HCT116 (cell line): ENCODE results near the gene CHST3. TPM values are rescaled to one million over a fixed set of nuclear protein-coding genes. Genes with fewer than 3 reads are reported as not detected.

ENCODE experiments used
- ATAC-seq: fragments of 200-7000 bp; cut with Tn5 transposase; 2 replicates; pipeline ENCODE4 v1.9.1; 2020; ENCODE audit warnings: mild to moderate bottlenecking, moderate library complexity
- BruUV-seq: library from RNA; stranded (reverse); fragments of 400-500 nt; replicated peaks from 2 replicates; lab custom pipeline; 2021; lab: Mats Ljungman, UMichigan
- CTCF ChIA-PET: fragments of 300-600 bp; sonication (Branson Sonifier 250); formaldehyde crosslinking; loops from one replicate; lab custom pipeline; 2021; ENCODE audit warnings: antibody characterized with exemption; lab: Charles Lee
- POLR2A ChIA-PET: fragments of 300-600, 350-600 bp; sonication (Branson Sonifier 250); formaldehyde crosslinking; loops from one replicate; lab custom pipeline; 2021; ENCODE audit warnings: antibody characterized with exemption; lab: Charles Lee
- RAD21 ChIA-PET, 2 experiments: fragments of 300-600 bp; sonication (Branson Sonifier 250); formaldehyde crosslinking; loops; one replicate each; lab custom pipeline; 2023; ENCODE audit warnings: low total read pairs in 2 of 2; ENCODE audit not compliant: uncharacterized antibody in 2 of 2, unreplicated experiment in 2 of 2, low non-redundant PET in 1 of 2; lab: Charles Lee
- DNase-seq: peaks from one replicate; pipeline ENCODE4 v3.0.0-alpha.2; 2010; ENCODE audit warnings: low read depth, low spot score
- H2AFZ ChIP-seq: fragments of 200-600 bp; shearing (Covaris generic), sonication (generic); 2 replicates; pipeline ENCODE4 v1.6.1; 2017; ENCODE audit warnings: low read depth, mixed run types, mixed read lengths, antibody characterized with exemption, low read length; ENCODE audit not compliant: poor library complexity, severe bottlenecking
- H3K27ac ChIP-seq: 2 replicates; pipeline ENCODE4 v1.5.1; 2012; ENCODE audit warnings: low read depth, low read length
- H3K27me3 ChIP-seq: fragments of 200-600 bp; sonication (generic); 2 replicates; pipeline ENCODE4 v1.6.1; 2016; ENCODE audit warnings: mixed run types, low read length, mixed read lengths; ENCODE audit not compliant: insufficient read depth
- H3K36me3 ChIP-seq, 2 experiments: fragments of 200-500 bp in 1 of 2; fragments of 200-600 bp in 1 of 2; sonication (Bioruptor generic) in 1 of 2; sonication (generic) in 1 of 2; 2 replicates each; pipeline versions ENCODE4 v1.5.1 to v1.6.1; 2014 to 2016; ENCODE audit warnings: low read length in 2 of 2, inconsistent platforms in 1 of 2, mixed read lengths in 1 of 2, mixed run types in 1 of 2; ENCODE audit not compliant: insufficient read depth in 2 of 2, control insufficient read depth in 1 of 2
- H3K4me1 ChIP-seq, 2 experiments: fragments of 200-600 bp in 1 of 2; sonication (generic) in 1 of 2; 2 replicates each; pipeline versions ENCODE4 v1.5.1 to v1.6.1; 2012 to 2017; ENCODE audit warnings: low read length in 2 of 2, inconsistent platforms in 1 of 2, mild to moderate bottlenecking in 1 of 2, mixed read lengths in 1 of 2, mixed run types in 1 of 2, moderate library complexity in 1 of 2; ENCODE audit not compliant: insufficient read depth in 2 of 2, control insufficient read depth in 1 of 2
- H3K4me2 ChIP-seq: fragments of 200-600 bp; sonication (generic); 2 replicates; pipeline ENCODE4 v1.6.1; 2017; ENCODE audit warnings: mixed run types, low read length, mixed read lengths
- H3K4me3 ChIP-seq, 2 experiments: fragments of 200-600 bp in 1 of 2; sonication (generic) in 1 of 2; replicated peaks in 1 of 2; 2 replicates each; pipeline ENCODE4 v1.5.1; 2011 to 2016; ENCODE audit warnings: low read length in 2 of 2, control low read depth in 1 of 2, low read depth in 1 of 2, mild to moderate bottlenecking in 1 of 2, mixed read lengths in 1 of 2, mixed run types in 1 of 2
- H3K79me2 ChIP-seq: fragments of 200-600 bp; sonication (generic); 2 replicates; pipeline ENCODE4 v1.6.1; 2017; ENCODE audit warnings: mild to moderate bottlenecking, mixed run types, low read length, moderate library complexity, mixed read lengths; ENCODE audit not compliant: insufficient read depth
- H3K9ac ChIP-seq: fragments of 200-600 bp; sonication (generic); 2 replicates; pipeline ENCODE4 v1.6.1; 2016; ENCODE audit warnings: low read length, mixed read lengths
- H3K9me2 ChIP-seq: fragments of 200-600 bp; sonication (generic), shearing (Covaris generic); 2 replicates; pipeline ENCODE4 v1.6.1; 2017; ENCODE audit warnings: mixed run types, mild to moderate bottlenecking, moderate library complexity; ENCODE audit not compliant: insufficient read depth
- H3K9me3 ChIP-seq, 2 experiments: fragments of 200-500 bp in 1 of 2; fragments of 200-600 bp in 1 of 2; sonication (Bioruptor generic) in 1 of 2; sonication (generic) in 1 of 2; 2 replicates each; pipeline ENCODE4 v1.6.1; 2014 to 2017; ENCODE audit warnings: low read length in 2 of 2, mixed read lengths in 2 of 2, inconsistent platforms in 1 of 2, low read depth in 1 of 2, mild to moderate bottlenecking in 1 of 2, mixed run types in 1 of 2, moderate library complexity in 1 of 2; ENCODE audit not compliant: control insufficient read depth in 1 of 2, insufficient read depth in 1 of 2
- H4K20me1 ChIP-seq: fragments of 200-600 bp; sonication (generic), shearing (Covaris generic); 2 replicates; pipeline ENCODE4 v1.6.1; 2017; ENCODE audit warnings: mixed run types, mild to moderate bottlenecking, moderate library complexity; ENCODE audit not compliant: insufficient read depth
- ATF3 ChIP-seq: IDR thresholded peaks from 2 replicates; pipeline ENCODE4 v1.6.1; 2012
- CBX3 ChIP-seq: IDR thresholded peaks from 2 replicates; pipeline ENCODE4 v1.6.1; 2012; ENCODE audit warnings: low read depth
- CEBPB ChIP-seq: IDR thresholded peaks from 2 replicates; pipeline ENCODE4 v1.6.1; 2012; ENCODE audit warnings: low read depth
- CTCF ChIP-seq, 3 experiments: fragments of 200-600 bp in 1 of 3; sonication (generic) in 1 of 3; IDR thresholded peaks in 2 of 3; conservative IDR thresholded peaks in 1 of 3; 2 replicates each; pipeline ENCODE4 v1.5.1; 2012 to 2017; ENCODE audit warnings: low read depth in 2 of 3, low read length in 2 of 3, antibody characterized with exemption in 1 of 3, borderline replicate concordance in 1 of 3, control low read depth in 1 of 3, mild to moderate bottlenecking in 1 of 3, mixed read lengths in 1 of 3, mixed run types in 1 of 3, moderate library complexity in 1 of 3; ENCODE audit not compliant: insufficient read depth in 1 of 3
- EGR1 ChIP-seq: IDR thresholded peaks from 2 replicates; pipeline ENCODE4 v1.6.1; 2012; ENCODE audit warnings: low read depth
- EZH2phosphoT487 ChIP-seq: fragments of 200-600 bp; IDR thresholded peaks from 2 replicates; pipeline ENCODE4 v1.6.1; 2018; ENCODE audit warnings: antibody characterized with exemption, borderline replicate concordance
- FOSL1 ChIP-seq: IDR thresholded peaks from 2 replicates; pipeline ENCODE4 v1.6.1; 2012; ENCODE audit warnings: low read depth
- JUND ChIP-seq: IDR thresholded peaks from 2 replicates; pipeline ENCODE4 v1.6.1; 2012
- MAX ChIP-seq: IDR thresholded peaks from 2 replicates; pipeline ENCODE4 v1.6.1; 2012
- POLR2A ChIP-seq: IDR thresholded peaks from 2 replicates; pipeline ENCODE4 v1.7.0; 2011; ENCODE audit warnings: borderline replicate concordance; ENCODE audit not compliant: insufficient read depth, insufficient read length; ENCODE audit errors: extremely low read depth
- POLR2AphosphoS5 ChIP-seq: IDR thresholded peaks from 2 replicates; pipeline ENCODE4 v1.6.1; 2011; ENCODE audit warnings: mild to moderate bottlenecking, low read depth, low read length, moderate library complexity
- RAD21 ChIP-seq: IDR thresholded peaks from 2 replicates; pipeline ENCODE4 v1.6.1; 2012; ENCODE audit warnings: low read depth, mild to moderate bottlenecking
- REST ChIP-seq: IDR thresholded peaks from 2 replicates; pipeline ENCODE4 v1.6.1; 2012; ENCODE audit warnings: low read depth
- SIN3A ChIP-seq: IDR thresholded peaks from 2 replicates; pipeline ENCODE4 v1.6.1; 2012; ENCODE audit warnings: low read depth
- SP1 ChIP-seq: IDR thresholded peaks from 2 replicates; pipeline ENCODE4 v1.6.1; 2012; ENCODE audit warnings: low read depth
- TCF7L2 ChIP-seq: IDR thresholded peaks from 2 replicates; pipeline ENCODE4 v1.7.0; 2011; ENCODE audit warnings: borderline replicate concordance, inconsistent platforms; ENCODE audit not compliant: insufficient read depth, insufficient read length; ENCODE audit errors: extremely low read depth
- YY1 ChIP-seq: IDR thresholded peaks from 2 replicates; pipeline ENCODE4 v1.6.1; 2011; ENCODE audit warnings: low read length, low read depth, moderate library complexity, mild to moderate bottlenecking; ENCODE audit not compliant: insufficient replicate concordance; ENCODE audit errors: extremely low read depth
- ZFX ChIP-seq: fragments of 450-650 bp; IDR thresholded peaks from 2 replicates; pipeline ENCODE4 v1.6.1; 2017
- ZNF274 ChIP-seq: fragments of 200-500 bp; sonication (Bioruptor generic); IDR thresholded peaks from 2 replicates; pipeline ENCODE4 v1.6.1; 2014; ENCODE audit warnings: mild to moderate bottlenecking, low read depth, low read length, inconsistent platforms
- intact Hi-C: fragments of 100-400 bp; cut with micrococcal nuclease; formaldehyde crosslinking; loops from 2 replicates; pipeline ENCODE4 v1.10.0; 2022
- total RNA-seq: library from RNA; stranded (reverse); gene quantifications from one replicate; pipeline ENCODE4 v1.2.1, GENCODE V29; 2021; ENCODE audit not compliant: unreplicated experiment

CHST3 gene
- total RNA-seq, 1 experiment from 2014 or later: 10.6 TPM

- no peaks in the 10 kb centered on the region for H3K36me3 ChIP-seq
- no peaks in the 10 kb centered on the region for H3K9me3 ChIP-seq
- no peak overlapping the region for H3K9ac ChIP-seq
- no peak for TF ChIP-seq REST
- TF ChIP-seq RAD21: no peak
- no peak for TF ChIP-seq EZH2phosphoT487
- no peak for TF ChIP-seq CTCF (IDR thresholded peaks at IDR 0.05 in 2 of 3, conservative IDR thresholded peaks at IDR 0.05 in 1 of 3; ENCODE audit: borderline replicate concordance in 1 of 3, insufficient read depth in 1 of 3, low read depth in 2 of 3, low read length in 2 of 3)
- TF ChIP-seq YY1: no peak
- TF ChIP-seq ATF3: no peak
- no peak for TF ChIP-seq POLR2A
- no peak for TF ChIP-seq TCF7L2
- TF ChIP-seq ZFX: no peak
- no peak for TF ChIP-seq POLR2AphosphoS5
- no peak for TF ChIP-seq SP1
- no peak for TF ChIP-seq FOSL1
- no peak for TF ChIP-seq ZNF274
- TF ChIP-seq CEBPB: no peak
- no peak for TF ChIP-seq SIN3A
- no peak for TF ChIP-seq MAX
- no peak for TF ChIP-seq EGR1
- no peak for TF ChIP-seq CBX3
- no peak for TF ChIP-seq JUND
- ChIA-PET POLR2A (no interaction called here), CTCF (no interaction called here), RAD21 (no interaction called here)
- H3K4me2 ChIP-seq: peak overlapping the region; percentile 23; the same call in 1 of the 2 replicates
- no peak overlapping the region for H2AFZ ChIP-seq
- no peaks in the 10 kb centered on the region for H4K20me1 ChIP-seq
- H3K4me3 ChIP-seq: no peak overlapping the region
- no peaks in the 10 kb centered on the region for H3K79me2 ChIP-seq
- no peak for DNase-seq
- H3K9me2 ChIP-seq: no peaks in the 10 kb centered on the region
- no peak overlapping the region for H3K27ac ChIP-seq
- H3K4me1 ChIP-seq: peaks cover 20 to 24% of the 10 kb centered on the region in 2 experiments
- no peak for ATAC-seq
- no peaks in the 10 kb centered on the region for H3K27me3 ChIP-seq
- intact Hi-C loops: no loop called here
- BruUV-seq: no TSS peak
Measured at GRCh38 chr10:72026278-72027111, 62.3 kb downstream of the CHST3 start.
